B cell (primary cell): ENCODE data around the gene CDK9. TPM values are rescaled to one million over a fixed set of nuclear protein-coding genes. Genes with fewer than 3 reads are reported as not detected.

Source experiments
- polyA plus RNA-seq: library from polyadenylated mRNA; depleted of rRNA; stranded (reverse); fragments of >200 nt; gene quantifications from 2 replicates; pipeline ENCODE4 v1.2.3, GENCODE V29; 2012
- small RNA-seq: library from RNA; depleted of rRNA; stranded (forward); fragments of <200 nt; gene quantifications from one replicate; pipeline ENCODE3, GENCODE V24; 2012; ENCODE audit warnings: low replicate concordance, low read depth; ENCODE audit not compliant: insufficient read length
- total RNA-seq, 2 donors: library from RNA; stranded (reverse); fragments of 120-200 nt in 1 of 2; gene quantifications; 1 replicate in 1 of 2; 2 replicates in 1 of 2; pipeline versions ENCODE4 v1.2.3 to v1.2.4, GENCODE V29; 2013 to 2022

The CDK9 gene
- total and polyA plus RNA-seq, 2 donors (not counting 1 experiment from before 2014, with no cell fraction given): 145 to 176 TPM

Small RNAs within 50 kb of the gene (small RNA-seq; reads per million reads assigned to genes)
- not detected for gene RF00019

Other genes starting within 250 kb of the CDK9 start
- 0.62 and 0.78 TPM in 2 replicates for gene STXBP1, start 173.8 kb upstream of the CDK9 start, total RNA-seq
- gene STXBP1, start 173.8 kb upstream of the CDK9 start, polyA plus RNA-seq: 0.16 TPM in 1 of 2 replicates, not detected in the other
- gene CFAP157, start 79.0 kb upstream of the CDK9 start, total RNA-seq: not detected in 2 replicates
- 0.03 TPM in 1 of 2 replicates, not detected in the other for gene CFAP157, start 79.0 kb upstream of the CDK9 start, polyA plus RNA-seq
- 6.2 and 7.6 TPM in 2 replicates for gene PTRH1, start 70.4 kb upstream of the CDK9 start, total RNA-seq
- gene PTRH1, start 70.4 kb upstream of the CDK9 start, polyA plus RNA-seq: 2.0 and 6.3 TPM in 2 replicates
- gene TTC16, start 70.0 kb upstream of the CDK9 start, total RNA-seq: not detected in 2 replicates
- gene TTC16, start 70.0 kb upstream of the CDK9 start, polyA plus RNA-seq: 0.25 and 0.33 TPM in 2 replicates
- gene TOR2A, start 50.7 kb upstream of the CDK9 start, total RNA-seq: 14.3 and 15.8 TPM in 2 replicates
- gene TOR2A, start 50.7 kb upstream of the CDK9 start, polyA plus RNA-seq: 19.1 and 26.5 TPM in 2 replicates
- gene SH2D3C, start 7.4 kb upstream of the CDK9 start, total RNA-seq: 66.3 and 70.1 TPM in 2 replicates
- gene SH2D3C, start 7.4 kb upstream of the CDK9 start, polyA plus RNA-seq: 67.6 and 85.5 TPM in 2 replicates
- 136 and 137 TPM in 2 replicates for gene FPGS, start 16.8 kb downstream of the CDK9 start, total RNA-seq
- gene FPGS, start 16.8 kb downstream of the CDK9 start, polyA plus RNA-seq: 89.9 and 103 TPM in 2 replicates
- gene ENG, start 68.6 kb downstream of the CDK9 start, total RNA-seq: 12.6 and 14.0 TPM in 2 replicates
- gene ENG, start 68.6 kb downstream of the CDK9 start, polyA plus RNA-seq: 3.5 and 5.4 TPM in 2 replicates
- gene AK1, start 91.6 kb downstream of the CDK9 start, total RNA-seq: 31.8 and 35.0 TPM in 2 replicates
- 28.0 and 33.6 TPM in 2 replicates for gene AK1, start 91.6 kb downstream of the CDK9 start, polyA plus RNA-seq
- 126 and 136 TPM in 2 replicates for gene ST6GALNAC6, start 113.6 kb downstream of the CDK9 start, total RNA-seq
- 54.7 and 68.0 TPM in 2 replicates for gene ST6GALNAC6, start 113.6 kb downstream of the CDK9 start, polyA plus RNA-seq
- gene ST6GALNAC4, start 131.0 kb downstream of the CDK9 start, total RNA-seq: 198 and 199 TPM in 2 replicates
- 80.5 and 98.8 TPM in 2 replicates for gene ST6GALNAC4, start 131.0 kb downstream of the CDK9 start, polyA plus RNA-seq
- 1.4 and 2.1 TPM in 2 replicates for gene PIP5KL1, start 144.7 kb downstream of the CDK9 start, total RNA-seq
- 0.75 and 0.88 TPM in 2 replicates for gene PIP5KL1, start 144.7 kb downstream of the CDK9 start, polyA plus RNA-seq
- 42.9 and 45.9 TPM in 2 replicates for gene DPM2, start 151.8 kb downstream of the CDK9 start, total RNA-seq
- gene DPM2, start 151.8 kb downstream of the CDK9 start, polyA plus RNA-seq: 19.4 and 34.1 TPM in 2 replicates
- gene EEIG1, start 195.0 kb downstream of the CDK9 start, total RNA-seq: 245 and 267 TPM in 2 replicates
- gene EEIG1, start 195.0 kb downstream of the CDK9 start, polyA plus RNA-seq: 39.9 and 57.2 TPM in 2 replicates